Thoracic aorta (tissue), 2 donors: ENCODE measurements around the gene BCL2L2. TPM values are rescaled to one million over a fixed set of nuclear protein-coding genes. Genes with fewer than 3 reads are reported as not detected.

Experiments
- ATAC-seq: fragments of 150-250 bp; one replicate; pipeline ENCODE4 v1.8.0; 2017; ENCODE audit warnings: low read depth; ENCODE audit not compliant: insufficient number of reproducible peaks, low FRiP score
- DNase-seq: peaks from one replicate; pipeline ENCODE4 v3.0.0-alpha.2; 2020; ENCODE audit warnings: low spot score
- H3K27ac ChIP-seq, 2 donors: fragments of 200-600 bp; sonication (generic); 1 replicate in 1 of 2; 2 replicates in 1 of 2; pipeline ENCODE4 v1.5.1; 2016; ENCODE audit warnings: mild to moderate bottlenecking in 2 of 2, moderate library complexity in 2 of 2
- H3K27me3 ChIP-seq: fragments of 200-600 bp; sonication (generic); replicated peaks from 2 replicates; pipeline ENCODE4 v1.6.0; 2016; ENCODE audit warnings: mild to moderate bottlenecking; ENCODE audit not compliant: insufficient read depth
- H3K36me3 ChIP-seq: fragments of 200-600 bp; sonication (generic); one replicate; pipeline ENCODE4 v1.5.1; 2016
- H3K4me1 ChIP-seq, 2 donors: fragments of 200-600 bp; sonication (generic); 1 replicate in 1 of 2; 2 replicates in 1 of 2; pipeline versions ENCODE4 v1.5.1 to v1.6.0; 2016; ENCODE audit warnings: low read depth in 2 of 2, mild to moderate bottlenecking in 1 of 2; ENCODE audit not compliant: control insufficient read depth in 1 of 2
- H3K4me3 ChIP-seq: fragments of 200-600 bp; sonication (generic); 2 replicates; pipeline ENCODE4 v1.5.1; 2016; ENCODE audit warnings: mild to moderate bottlenecking
- H3K9me3 ChIP-seq: fragments of 200-600 bp; sonication (generic); 2 replicates; pipeline ENCODE4 v1.5.1; 2016
- CTCF ChIP-seq: fragments of 200-600 bp; sonication (generic); IDR thresholded peaks from one replicate; pipeline ENCODE4 v1.5.1; 2019; ENCODE audit warnings: antibody characterized with exemption
- total RNA-seq, 2 donors: library from RNA; depleted of rRNA; stranded (reverse); fragments of >200 nt; gene quantifications; one replicate each; pipeline versions ENCODE4 v1.1.0 to v1.2.3, GENCODE V29; 2016

BCL2L2 gene
- total RNA-seq, 2 donors from 2014 or later: 50.6 to 74.4 TPM

DNA sequence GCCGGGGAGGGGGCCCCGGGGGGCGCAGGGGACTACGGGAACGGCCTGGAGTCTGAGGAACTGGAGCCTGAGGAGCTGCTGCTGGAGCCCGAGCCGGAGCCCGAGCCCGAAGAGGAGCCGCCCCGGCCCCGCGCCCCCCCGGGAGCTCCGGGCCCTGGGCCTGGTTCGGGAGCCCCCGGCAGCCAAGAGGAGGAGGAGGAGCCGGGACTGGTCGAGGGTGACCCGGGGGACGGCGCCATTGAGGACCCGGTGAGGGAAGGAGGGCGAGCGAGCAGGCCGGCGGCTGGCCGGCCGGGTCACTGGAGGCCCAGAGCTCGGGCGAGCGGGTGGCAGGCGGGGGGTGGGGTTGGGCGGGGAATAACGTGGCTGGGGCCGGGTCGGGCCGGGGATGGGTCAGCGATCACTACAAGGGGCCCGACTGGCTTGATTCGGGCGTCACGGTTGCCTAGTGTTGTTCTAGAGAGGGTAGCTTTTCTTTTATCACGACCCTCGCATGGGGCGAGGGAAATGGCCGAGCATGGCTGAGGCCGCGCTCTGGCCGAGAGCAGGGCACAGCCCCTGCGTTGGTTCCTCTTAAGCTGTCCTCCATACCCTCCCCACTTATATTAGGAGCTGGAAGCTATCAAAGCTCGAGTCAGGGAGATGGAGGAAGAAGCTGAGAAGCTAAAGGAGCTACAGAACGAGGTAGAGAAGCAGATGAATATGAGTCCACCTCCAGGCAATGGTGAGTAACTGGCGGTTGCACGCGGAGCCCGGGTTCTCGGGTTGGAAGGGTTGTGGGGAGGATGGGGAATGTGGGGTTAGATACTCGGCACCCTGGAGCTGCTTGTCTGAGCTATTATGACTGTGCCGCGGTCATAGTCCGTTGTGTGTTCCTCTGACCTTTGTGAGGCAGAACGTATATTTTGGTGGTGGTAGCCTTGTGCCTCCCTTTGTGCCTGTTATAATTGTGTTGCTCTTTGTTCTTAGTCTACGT is 15.2 kb downstream of the BCL2L2 start:
- H3K4me1 ChIP-seq: peaks cover 8 to 18% of the 10 kb centered on the region in 2 donors
- peak overlapping the region; percentile 95 for H3K4me3 ChIP-seq
- no peak for DNase-seq
- peak; percentile 9 for ATAC-seq
- H3K27me3 ChIP-seq: no peaks in the 10 kb centered on the region
- peak overlapping the region; percentile 92 to 93 for H3K27ac ChIP-seq
- no peaks in the 10 kb centered on the region for H3K9me3 ChIP-seq
- peaks cover 19% of the 10 kb centered on the region for H3K36me3 ChIP-seq
- TF ChIP-seq CTCF: no peak

GRCh38 chr14:23322568-23323517 is 16.2 kb downstream of the BCL2L2 start:
- H3K9me3 ChIP-seq: no peaks in the 10 kb centered on the region
- TF ChIP-seq CTCF: no peak
- H3K27me3 ChIP-seq: no peaks in the 10 kb centered on the region
- H3K36me3 ChIP-seq: peaks cover 19% of the 10 kb centered on the region
- ATAC-seq (no peak), DNase-seq (no peak)
- peak overlapping the region; percentile 92 to 93 for H3K27ac ChIP-seq
- H3K4me3 ChIP-seq: peak overlapping the region; percentile 95
- peaks cover 8 to 18% of the 10 kb centered on the region in 2 donors for H3K4me1 ChIP-seq

DNA sequence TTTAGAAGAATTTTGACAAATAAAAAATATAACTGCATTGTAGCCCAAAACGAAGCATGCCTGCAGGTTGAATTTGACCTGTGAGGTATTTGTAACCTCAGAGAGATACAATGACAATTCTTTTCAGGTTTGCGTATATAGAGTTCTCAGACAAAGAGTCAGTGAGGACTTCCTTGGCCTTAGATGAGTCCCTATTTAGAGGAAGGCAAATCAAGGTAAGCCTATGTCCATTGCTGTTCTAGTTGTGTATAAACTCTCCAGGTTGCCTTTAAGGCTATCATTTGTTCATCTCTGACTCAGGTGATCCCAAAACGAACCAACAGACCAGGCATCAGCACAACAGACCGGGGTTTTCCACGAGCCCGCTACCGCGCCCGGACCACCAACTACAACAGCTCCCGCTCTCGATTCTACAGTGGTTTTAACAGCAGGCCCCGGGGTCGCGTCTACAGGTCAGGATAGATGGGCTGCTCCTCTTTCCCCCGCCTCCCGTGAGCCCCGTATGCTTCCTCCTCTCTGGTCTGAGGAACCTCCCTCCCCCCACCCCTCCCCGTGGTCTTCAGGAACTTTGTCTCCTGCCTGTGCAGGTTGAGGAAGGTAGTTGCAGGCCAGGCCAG is 17.3 kb downstream of the BCL2L2 start:
- H3K4me1 ChIP-seq: peaks cover 8 to 18% of the 10 kb centered on the region in 2 donors
- H3K27me3 ChIP-seq: no peaks in the 10 kb centered on the region
- ATAC-seq (no peak), DNase-seq (no peak)
- H3K36me3 ChIP-seq: peaks cover 19% of the 10 kb centered on the region
- no peak overlapping the region for H3K4me3 ChIP-seq
- H3K27ac ChIP-seq: no peak overlapping the region
- TF ChIP-seq CTCF: no peak
- no peaks in the 10 kb centered on the region for H3K9me3 ChIP-seq

DNA sequence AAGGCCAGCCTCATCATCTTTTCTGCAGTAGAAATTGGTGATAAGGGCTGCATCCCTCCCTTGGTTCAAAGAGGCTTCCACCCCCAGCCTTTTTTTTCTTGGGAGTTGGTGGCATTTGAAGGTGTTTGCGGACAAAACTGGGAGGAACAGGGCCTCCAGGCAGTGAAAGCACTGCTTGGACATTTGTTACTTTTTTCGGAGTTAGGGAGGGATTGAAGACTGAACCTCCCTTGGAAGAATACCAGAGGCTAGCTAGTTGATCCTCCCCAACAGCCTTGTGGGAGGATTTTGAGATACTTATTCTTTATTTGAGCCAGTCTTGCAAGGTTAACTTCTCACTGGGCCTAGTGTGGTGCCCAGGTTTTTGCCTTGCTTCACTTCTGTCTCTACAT is 17.8 kb downstream of the BCL2L2 start:
- H3K9me3 ChIP-seq: no peaks in the 10 kb centered on the region
- no peak for ATAC-seq
- no peak overlapping the region for H3K4me3 ChIP-seq
- no peaks in the 10 kb centered on the region for H3K27me3 ChIP-seq
- H3K4me1 ChIP-seq: peaks cover 8 to 18% of the 10 kb centered on the region in 2 donors
- TF ChIP-seq CTCF: no peak
- peaks cover 19% of the 10 kb centered on the region for H3K36me3 ChIP-seq
- no peak for DNase-seq
- H3K27ac ChIP-seq: no peak overlapping the region
